NCI-H2029 (cell line): ENCODE measurements around the gene ZNF502.
A peak's percentile ranks its signal among the peaks of the same experiment; 100 is the strongest.
"Not testable (repeated sequence)": the region's sequence is repeated elsewhere in the genome, so short reads cannot be mapped to it uniquely, and the experiment has no call there.

Source experiments
- DNase-seq: peaks from one replicate; lab custom pipeline; 2025; lab: John Stamatoyannopoulos, UW

The ZNF502 gene

GRCh38 chr3:44712455-44713075, at the start of gene ZNF502:
Gene ZNF502, plus strand, starts transcription at chr3:44712660. Its CDS starts 7,602 bp downstream, at chr3:44720262.
- DNase-seq: peak; percentile 92

- DNase-seq: no peak
Measured at GRCh38 chr3:44665173-44665572, 47.3 kb upstream of the ZNF502 start.

GRCh38 chr3:44666346-44666745, 46.1 kb upstream of the ZNF502 start:
- DNase-seq: no peak

GRCh38 chr3:44669760-44670159, 42.7 kb upstream of the ZNF502 start:
- no peak for DNase-seq

GRCh38 chr3:44673466-44673865, 39.0 kb upstream of the ZNF502 start:
- DNase-seq: not testable (repeated sequence)

GRCh38 chr3:44674211-44674610, 38.2 kb upstream of the ZNF502 start:
- no peak for DNase-seq

- no peak for DNase-seq
Measured at GRCh38 chr3:44678480-44679116, 33.9 kb upstream of the ZNF502 start.

GRCh38 chr3:44680921-44681455, 31.5 kb upstream of the ZNF502 start:
- DNase-seq: no peak

- DNase-seq: no peak
Measured at GRCh38 chr3:44682182-44682896, 30.1 kb upstream of the ZNF502 start.

- peak; percentile 95 for DNase-seq
Measured at GRCh38 chr3:44685128-44685800, 27.2 kb upstream of the ZNF502 start.

GRCh38 chr3:44687898-44688297, 24.6 kb upstream of the ZNF502 start:
- DNase-seq: no peak

- DNase-seq: no peak
Measured at GRCh38 chr3:44721231-44722102, 9.0 kb downstream of the ZNF502 start.

- no peak for DNase-seq
Measured at GRCh38 chr3:44722103-44722401, 9.6 kb downstream of the ZNF502 start.

GRCh38 chr3:44729384-44729910, 17.0 kb downstream of the ZNF502 start, which contains the start of gene ZNF501:
Gene ZNF501, plus strand, starts transcription at chr3:44729635. Its CDS starts 4,787 bp downstream, at chr3:44734422.
- peak; percentile 97 for DNase-seq

GRCh38 chr3:44734646-44735168, 22.2 kb downstream of the ZNF502 start:
- DNase-seq: no peak

- DNase-seq: no peak
Measured at GRCh38 chr3:44761101-44761423, 48.6 kb downstream of the ZNF502 start.

- peak; percentile 98 for DNase-seq
Measured at GRCh38 chr3:44761424-44762169, 49.1 kb downstream of the ZNF502 start, which contains the start of the genes KIAA1143 and KIF15. Gene KIAA1143, minus strand, starts transcription at chr3:44761619. Its CDS starts 17 bp downstream, at chr3:44761602. Gene KIF15, plus strand, starts transcription at chr3:44761794. Its CDS starts 72 bp downstream, at chr3:44761866.

- no peak for DNase-seq
Measured at GRCh38 chr3:44762170-44762677, 49.8 kb downstream of the ZNF502 start.

- no peak for DNase-seq
Measured at GRCh38 chr3:44762690-44763089, 50.2 kb downstream of the ZNF502 start.

- DNase-seq: no peak
Measured at GRCh38 chr3:44764248-44764647, 51.8 kb downstream of the ZNF502 start.
